ENCODE measurements around the gene TP53BP2.
A peak's percentile ranks its signal among the peaks of the same experiment; 100 is the strongest.
"Not testable (repeated sequence)": the region's sequence is repeated elsewhere in the genome, so short reads cannot be mapped to it uniquely, and the experiment has no call there.

The TP53BP2 gene

DNA sequence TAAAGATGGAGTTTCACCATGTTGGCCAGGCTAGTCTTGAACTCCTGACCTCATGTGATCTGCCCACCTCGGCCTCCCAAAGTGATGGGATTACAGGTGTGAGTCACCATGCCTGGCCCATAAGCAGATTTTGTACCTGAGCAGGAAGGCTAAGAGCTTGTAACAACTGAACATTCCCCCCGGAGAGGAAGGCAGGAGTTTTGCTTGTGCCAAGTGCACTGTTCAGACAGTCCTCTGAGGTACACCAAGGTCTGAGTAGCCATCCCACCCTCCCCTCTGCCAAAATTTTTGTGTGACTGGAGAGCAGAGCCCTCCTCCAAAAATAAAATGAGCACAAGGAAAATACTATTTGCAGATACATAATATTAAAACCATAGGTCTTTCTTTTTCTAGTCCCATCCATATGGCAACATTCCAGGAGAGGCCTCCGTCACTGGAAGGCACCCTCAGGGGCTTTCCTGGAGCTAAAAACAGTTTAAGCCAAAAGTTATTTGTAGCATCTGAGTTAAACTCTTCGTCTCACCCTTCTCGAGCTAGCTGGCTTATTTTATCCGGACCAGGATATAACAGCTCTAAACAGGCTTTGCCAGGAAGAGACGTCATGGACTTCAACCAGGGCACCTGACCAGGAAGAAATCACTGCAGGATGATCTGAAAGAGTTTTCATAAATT, 106.2 kb downstream of the TP53BP2 start:
- DNase-seq (ENCODE audit: low read depth) = no peak

DNA sequence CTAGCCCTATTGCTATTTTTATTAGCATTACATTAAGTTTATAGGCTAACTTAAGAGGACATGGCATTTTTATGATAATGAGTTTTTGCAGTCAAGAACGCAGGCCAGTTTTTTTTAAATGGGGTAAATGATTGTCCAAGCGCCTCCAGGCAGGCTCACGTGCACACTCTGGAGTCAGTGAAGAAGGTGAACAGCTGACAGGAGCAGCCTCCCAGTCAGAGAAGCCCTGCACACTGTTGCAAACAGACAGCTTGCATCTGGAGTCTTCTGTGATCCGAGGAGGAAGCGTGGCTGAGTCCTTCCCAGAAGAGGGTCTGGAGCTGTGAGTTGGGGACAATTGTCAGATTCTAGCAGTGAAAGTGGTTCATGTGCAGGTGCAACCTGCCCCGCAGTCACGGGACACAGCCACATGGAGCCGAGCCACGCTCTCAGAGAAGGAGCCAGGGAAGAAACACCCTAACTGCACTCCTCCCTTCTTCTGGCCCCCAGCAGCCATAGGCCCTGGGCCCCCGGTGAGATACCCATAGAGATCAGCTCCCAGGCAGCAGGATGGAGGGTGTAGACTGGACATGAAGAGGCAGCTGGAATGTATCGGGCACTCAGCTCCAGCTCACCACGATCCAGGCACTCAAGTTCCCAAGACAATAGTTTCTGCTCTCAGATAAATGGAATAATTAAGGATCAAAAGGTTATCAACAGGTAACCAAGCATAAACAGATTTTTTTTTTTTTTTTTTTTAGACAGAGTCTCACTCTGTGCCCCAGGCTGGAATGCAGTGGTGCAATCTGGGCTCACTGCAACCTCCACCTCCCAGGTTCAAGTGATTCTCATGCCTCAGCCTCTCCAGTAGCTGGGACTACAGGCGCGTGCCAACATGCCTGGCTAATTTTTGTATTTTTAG, 107.0 kb downstream of the TP53BP2 start:
- no peak for DNase-seq (ENCODE audit: low read depth)

DNA sequence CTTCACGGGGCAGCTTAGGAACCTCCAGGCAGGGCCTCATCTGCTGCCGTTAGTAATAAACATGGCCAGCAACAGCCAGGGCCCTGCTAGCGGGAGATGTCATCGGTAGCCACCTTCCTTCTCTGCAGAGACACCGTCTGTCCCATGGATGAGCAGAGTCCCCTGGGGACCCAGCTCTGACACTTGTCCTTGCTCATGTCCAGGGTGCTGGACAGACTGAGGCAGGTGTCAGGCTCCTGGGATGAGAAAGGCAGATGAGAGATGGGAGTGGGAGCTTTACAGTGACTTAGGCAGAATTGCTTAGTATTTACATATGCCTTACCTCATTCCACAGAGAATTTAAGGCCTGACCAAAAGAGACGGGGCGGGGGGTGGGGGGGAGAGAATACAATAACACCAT, 108.4 kb downstream of the TP53BP2 start:
- DNase-seq (ENCODE audit: low read depth) = no peak

DNA sequence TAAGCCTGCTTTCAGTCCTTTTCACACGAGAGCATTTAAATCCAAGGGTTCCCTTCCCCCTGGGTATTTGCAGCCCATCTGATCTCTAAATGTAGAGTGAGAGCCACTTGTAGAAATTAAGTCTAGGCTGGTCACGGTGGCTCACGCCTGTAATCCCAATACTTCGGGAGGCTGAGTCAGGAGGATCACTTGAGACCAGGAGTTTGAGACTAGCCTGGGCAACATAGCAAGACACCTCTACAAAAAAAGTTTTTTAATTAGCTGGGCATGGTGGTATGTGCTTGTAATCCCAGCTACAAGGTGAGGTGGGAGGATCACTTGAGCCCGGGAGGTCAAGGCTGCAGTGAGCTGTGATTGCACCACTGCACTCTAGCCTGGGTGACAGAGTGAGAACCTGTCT, 109.1 kb downstream of the TP53BP2 start:
- DNase-seq (ENCODE audit: low read depth) = not testable (repeated sequence)

DNA sequence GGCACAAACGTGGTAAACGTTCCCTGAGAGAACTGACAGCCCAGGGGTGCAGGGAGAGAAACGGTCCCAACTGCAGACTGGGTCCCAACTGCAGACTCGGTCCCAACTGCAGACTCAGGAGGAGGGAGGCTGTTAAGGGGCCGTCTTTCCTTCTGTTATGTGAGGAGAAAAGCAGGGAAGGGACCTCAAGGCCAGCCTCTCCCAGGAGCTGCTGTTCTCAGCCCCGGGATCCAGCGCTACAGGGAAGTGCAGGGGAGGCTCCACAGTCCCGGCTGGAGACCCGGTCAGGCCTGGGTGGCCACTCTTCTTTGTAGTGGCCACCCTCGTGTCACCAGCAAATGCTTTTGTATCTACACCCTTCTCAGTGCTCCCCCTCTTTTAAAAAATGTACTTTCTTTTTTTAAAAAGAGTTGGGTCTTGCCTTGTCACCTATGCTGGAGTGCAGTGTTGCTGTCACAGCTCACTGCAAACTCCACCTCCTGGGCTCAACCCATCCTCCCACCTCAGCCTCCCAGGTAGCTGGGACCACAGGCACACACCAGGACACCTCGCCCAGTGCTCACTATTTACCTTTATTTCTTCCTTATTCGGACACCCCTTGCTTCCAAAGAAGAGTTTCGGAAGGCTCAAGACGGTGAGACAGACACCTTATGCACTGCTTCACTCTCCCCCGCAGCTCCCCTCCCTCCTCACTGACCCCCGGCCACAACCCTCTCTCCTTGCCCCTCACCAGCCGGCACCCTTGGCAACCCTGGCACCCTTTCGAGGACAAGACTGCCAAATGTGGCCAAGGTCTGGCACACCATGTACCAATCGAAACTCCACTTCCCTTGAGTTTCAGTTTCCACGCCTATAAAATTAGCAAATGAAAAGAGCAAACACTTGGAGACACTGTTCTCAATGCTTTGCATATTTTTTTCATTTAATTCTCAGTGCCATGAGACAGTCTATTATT, 111.6 kb downstream of the TP53BP2 start:
- DNase-seq (ENCODE audit: low read depth) = no peak

DNA sequence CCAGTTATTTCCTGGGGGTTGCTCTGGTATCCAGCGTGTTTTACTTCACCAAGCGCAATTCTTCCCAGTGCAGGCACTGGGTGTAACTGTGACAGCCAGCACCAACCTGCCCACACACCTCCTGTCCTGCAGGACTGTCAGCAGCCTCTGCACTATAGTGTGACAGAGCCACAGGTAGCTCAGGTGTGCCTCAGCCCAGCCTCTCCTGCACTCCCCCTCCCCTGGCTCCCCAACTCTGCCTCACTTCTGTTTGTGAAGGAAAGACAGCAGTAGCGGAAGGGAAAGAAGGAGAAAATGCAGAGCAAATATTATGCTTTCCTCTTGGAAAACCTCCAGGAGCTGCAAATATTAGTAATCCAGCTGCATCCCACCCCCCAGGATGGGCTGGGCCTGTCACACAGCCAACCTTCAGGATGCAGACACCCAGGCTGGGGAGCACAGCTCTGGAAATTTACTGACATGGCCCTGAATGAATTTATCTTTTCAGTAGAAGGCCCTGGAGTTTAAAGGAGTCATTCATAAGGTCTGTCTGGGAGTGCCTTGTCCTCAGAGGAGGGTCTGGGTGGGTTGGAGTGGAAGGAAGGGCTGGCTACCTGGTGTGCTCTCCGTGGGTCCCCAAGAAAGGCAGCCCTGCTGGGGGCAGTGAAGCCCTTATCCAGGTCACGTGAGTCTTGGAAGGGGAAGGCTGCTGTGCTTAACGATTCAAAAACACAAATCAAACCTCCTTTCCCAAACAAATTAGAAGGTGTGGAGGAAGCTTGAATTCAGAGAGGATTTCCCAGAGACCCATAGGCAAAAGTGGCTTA, 112.6 kb downstream of the TP53BP2 start:
- DNase-seq (ENCODE audit: low read depth) = no peak

DNA sequence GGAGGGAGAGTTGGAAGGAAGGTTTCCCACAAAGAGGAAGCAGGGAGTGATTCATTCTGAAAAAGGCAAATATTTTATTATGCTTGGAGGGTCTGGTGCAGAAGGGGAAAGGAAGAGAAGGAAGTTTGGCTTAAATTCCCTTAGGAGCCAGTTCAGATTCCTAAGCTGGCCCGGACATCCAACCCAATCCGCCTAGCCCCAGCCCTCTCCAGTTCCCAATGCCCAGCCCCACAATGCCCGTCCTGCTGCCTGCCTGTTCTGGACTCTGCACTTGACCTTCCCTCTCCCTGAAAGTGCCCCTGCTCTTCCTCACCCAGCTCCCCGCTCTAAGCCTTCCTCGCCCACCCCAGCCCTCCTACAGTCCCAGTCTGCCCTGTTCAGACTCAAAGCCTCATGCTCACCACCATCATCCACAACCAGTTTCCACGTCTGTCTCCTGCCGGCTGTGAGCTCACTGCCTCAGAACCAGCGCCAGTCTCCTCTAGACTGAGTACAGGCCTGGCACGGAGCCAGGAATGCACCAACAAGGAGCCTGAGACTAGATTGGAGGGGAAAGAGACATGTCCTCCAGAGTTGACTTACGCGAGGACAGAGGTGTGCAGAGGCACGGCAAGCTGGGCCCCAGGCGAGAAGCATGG, 114.5 kb downstream of the TP53BP2 start:
- DNase-seq (ENCODE audit: low read depth) = peak; percentile 70

DNA sequence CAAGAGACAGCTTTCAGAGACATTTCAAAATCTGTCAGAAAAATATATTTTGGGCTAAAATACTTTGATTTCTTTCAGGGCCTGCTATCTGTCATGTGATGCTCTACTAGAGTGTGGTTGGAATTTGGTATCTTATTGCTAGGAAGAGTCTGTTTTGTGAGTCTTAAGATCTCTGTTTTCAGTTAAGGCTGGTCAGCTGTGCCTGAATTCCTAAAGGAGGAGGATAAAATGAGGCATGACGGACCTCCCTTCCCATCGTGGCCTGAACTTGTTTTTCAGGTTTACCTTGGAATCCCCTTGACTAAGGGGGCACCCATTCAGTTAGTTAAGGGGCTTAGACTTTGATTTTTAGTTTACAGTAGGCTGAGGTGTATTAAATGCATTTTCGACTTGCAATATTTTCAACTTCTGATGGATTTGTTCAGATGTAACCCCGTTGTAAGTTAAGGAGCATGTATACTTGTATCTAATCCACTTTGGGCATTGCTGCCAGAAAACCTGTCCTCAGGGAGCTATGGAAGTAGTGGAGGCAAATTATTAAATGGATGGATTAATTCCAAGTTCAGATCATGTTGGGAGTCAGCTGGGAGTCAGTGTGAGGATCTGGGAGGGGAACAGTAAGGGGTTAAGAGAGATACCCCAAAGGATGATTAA, 115.1 kb downstream of the TP53BP2 start:
- DNase-seq (ENCODE audit: low read depth) = no peak

DNA sequence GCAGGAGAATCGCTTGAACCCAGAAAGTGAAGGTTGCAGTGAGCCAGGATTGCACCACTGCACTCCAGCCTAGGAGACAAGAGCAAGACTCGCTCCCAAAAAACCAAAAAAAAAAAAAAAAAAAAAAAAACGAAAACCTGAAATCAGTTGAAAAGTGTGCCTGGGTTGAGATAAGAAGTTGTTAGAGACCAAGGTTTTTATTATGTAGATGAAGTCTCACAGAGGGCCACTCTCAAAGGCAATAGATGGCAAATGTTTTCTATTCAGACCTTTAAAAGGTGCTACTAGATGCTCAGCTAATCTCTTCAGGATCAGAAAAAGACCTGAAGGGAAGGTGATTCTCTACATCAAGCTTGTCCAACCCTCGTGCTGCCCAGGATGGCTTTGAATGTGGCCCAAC, 115.8 kb downstream of the TP53BP2 start:
- no peak for DNase-seq (ENCODE audit: low read depth)
